Cardiac fibroblast (primary cell): ENCODE measurements around the gene SPCS3.
"Not testable (repeated sequence)": the region's sequence is repeated elsewhere in the genome, so short reads cannot be mapped to it uniquely, and the experiment has no call there.

Experiments
- DNase-seq, 2 donors: peaks; one replicate each; pipeline versions ENCODE4 v3.0.0 to v3.0.0-alpha.2; 2010; ENCODE audit warnings: low read depth in 2 of 2
- H3K4me3 ChIP-seq, 2 donors: replicated peaks in 1 of 2; 1 replicate in 1 of 2; 2 replicates in 1 of 2; pipeline ENCODE4 v1.5.1; 2011; ENCODE audit warnings: low read depth in 2 of 2, low read length in 2 of 2, mild to moderate bottlenecking in 2 of 2, moderate library complexity in 1 of 2
- CTCF ChIP-seq: IDR thresholded peaks from one replicate; pipeline ENCODE4 v1.5.1; 2011; ENCODE audit warnings: low read depth, mild to moderate bottlenecking, low read length, inconsistent platforms

SPCS3 gene

GRCh38 chr4:176340871-176341685 is 21.3 kb downstream of the SPCS3 start:
- peak; percentile 53 for TF ChIP-seq CTCF
- peak overlapping the region in 1 of 2 donors; percentile 15 for H3K4me3 ChIP-seq
- peak; percentile 72 to 81 for DNase-seq

DNA sequence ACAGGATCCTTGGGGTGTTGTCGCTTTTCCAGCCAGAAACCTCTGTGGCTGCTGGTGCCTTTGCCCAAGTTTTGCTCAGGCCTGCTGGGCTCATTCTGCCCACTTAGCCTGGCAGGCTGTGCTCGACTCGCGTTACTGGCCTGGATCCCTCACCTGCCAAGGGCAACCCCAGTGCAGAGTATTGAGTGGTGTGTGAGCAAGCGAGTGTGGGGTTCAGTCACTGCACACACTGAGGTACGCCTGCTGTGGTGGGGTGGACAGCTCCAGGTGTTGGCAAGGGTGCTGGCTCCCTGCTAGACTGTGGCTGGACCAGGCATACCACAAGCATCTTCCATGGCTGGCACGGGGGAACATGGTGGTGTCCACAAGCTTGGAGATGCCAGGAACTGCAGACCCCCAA is 22.6 kb downstream of the SPCS3 start:
- no peak for TF ChIP-seq CTCF

GRCh38 chr4:176343286-176343685 is 23.5 kb downstream of the SPCS3 start:
- TF ChIP-seq CTCF: no peak
- H3K4me3 ChIP-seq: no peak overlapping the region
- DNase-seq: no peak

More for the DNA sequence above, 22.6 kb downstream of the SPCS3 start:
- no peak for DNase-seq
- H3K4me3 ChIP-seq: no peak overlapping the region

DNA sequence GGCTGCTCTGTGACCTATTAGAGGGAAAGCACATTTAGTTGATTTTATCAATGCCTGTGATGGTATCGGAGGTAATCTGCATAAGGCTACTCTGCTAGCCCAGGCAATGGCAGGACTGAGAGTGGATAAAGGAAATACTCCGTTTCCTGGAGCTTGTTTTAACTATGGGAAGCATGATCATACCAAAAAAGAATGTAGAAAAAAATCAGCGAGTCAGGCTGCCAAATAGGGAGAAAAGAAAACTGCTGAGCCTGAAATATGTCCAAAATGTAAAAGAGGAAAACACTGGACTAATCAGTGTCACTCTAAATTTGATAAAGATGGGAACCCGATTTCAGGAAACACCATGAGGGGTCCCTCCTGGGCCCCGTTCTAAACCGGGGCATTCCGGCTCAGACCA is 25.6 kb downstream of the SPCS3 start:
- peak; percentile 38 to 51 for DNase-seq
- peak overlapping the region in 1 of 2 donors; percentile 2 for H3K4me3 ChIP-seq

DNA sequence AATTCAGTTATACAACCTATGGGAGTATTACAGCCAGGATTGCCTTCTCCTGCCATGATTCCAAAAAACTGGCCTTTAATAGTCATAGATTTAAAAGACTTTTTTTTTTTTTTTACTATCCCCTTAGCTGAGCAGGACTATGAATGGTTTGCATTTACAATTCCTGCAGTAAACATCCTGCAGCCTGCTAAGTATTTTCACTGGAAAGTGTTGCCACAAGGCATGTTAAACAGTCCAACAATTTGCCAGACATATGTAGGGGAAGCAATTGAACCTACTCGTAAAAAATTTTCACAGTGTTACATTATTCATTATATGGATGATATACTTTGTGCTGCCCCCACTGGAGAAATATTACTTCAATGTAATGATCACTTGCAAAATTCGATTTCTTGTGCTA is 27.1 kb downstream of the SPCS3 start:
- not testable (repeated sequence) for DNase-seq, H3K4me3 ChIP-seq

DNA sequence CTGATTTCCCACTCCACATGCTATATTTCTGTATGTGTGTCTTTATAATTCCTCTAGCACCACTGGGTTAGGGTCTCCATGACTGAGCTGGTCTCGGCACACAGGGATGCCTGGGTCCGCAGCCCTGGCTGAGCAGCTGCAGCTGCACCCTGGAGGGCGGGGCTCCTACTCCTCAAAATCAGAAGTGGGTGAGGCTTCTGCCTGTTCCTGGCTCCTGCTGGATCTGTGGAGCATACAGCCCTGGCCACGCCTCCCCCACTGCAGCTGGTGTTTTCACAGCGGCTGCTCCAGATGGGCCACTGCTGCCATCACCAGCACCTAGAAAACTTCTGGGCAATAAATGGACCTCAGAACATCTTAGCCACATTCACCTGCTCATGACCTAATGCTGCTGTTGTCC is 30.9 kb downstream of the SPCS3 start:
- TF ChIP-seq CTCF: no peak
- H3K4me3 ChIP-seq: no peak overlapping the region
- no peak for DNase-seq

DNA sequence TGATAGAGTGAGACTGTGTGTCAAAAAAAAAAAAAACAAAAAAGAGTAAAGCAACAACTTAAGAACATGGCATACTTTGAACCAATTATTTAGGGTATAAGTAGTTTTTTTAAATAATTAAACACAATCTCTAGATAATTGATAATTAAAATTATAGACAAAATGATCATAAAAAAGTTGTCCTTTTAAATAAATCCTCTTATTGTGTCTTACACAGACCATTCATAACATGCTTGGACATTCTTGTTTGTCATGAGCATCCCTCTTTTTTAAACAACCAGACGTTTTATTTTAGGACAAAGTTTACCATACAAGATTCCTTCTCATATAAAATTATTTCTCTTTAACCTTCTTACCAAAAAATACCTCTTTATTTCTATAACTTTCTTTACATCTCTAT is 35.1 kb downstream of the SPCS3 start:
- no peak for TF ChIP-seq CTCF
- DNase-seq: no peak
- H3K4me3 ChIP-seq: no peak overlapping the region

- no peak overlapping the region for H3K4me3 ChIP-seq
- TF ChIP-seq CTCF: no peak
- no peak for DNase-seq
Measured at GRCh38 chr4:176357359-176358082, 37.8 kb downstream of the SPCS3 start.
